ENCODE data around the gene DTYMK. TPM values are rescaled to one million over a fixed set of nuclear protein-coding genes. Genes with fewer than 3 reads are reported as not detected.
"Not testable (repeated sequence)": the region's sequence is repeated elsewhere in the genome, so short reads cannot be mapped to it uniquely, and the experiment has no call there.

Gene DTYMK, protein sequence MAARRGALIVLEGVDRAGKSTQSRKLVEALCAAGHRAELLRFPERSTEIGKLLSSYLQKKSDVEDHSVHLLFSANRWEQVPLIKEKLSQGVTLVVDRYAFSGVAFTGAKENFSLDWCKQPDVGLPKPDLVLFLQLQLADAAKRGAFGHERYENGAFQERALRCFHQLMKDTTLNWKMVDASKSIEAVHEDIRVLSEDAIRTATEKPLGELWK
- 26.3 and 33.4 TPM in 2 replicates for total RNA-seq

DNA sequence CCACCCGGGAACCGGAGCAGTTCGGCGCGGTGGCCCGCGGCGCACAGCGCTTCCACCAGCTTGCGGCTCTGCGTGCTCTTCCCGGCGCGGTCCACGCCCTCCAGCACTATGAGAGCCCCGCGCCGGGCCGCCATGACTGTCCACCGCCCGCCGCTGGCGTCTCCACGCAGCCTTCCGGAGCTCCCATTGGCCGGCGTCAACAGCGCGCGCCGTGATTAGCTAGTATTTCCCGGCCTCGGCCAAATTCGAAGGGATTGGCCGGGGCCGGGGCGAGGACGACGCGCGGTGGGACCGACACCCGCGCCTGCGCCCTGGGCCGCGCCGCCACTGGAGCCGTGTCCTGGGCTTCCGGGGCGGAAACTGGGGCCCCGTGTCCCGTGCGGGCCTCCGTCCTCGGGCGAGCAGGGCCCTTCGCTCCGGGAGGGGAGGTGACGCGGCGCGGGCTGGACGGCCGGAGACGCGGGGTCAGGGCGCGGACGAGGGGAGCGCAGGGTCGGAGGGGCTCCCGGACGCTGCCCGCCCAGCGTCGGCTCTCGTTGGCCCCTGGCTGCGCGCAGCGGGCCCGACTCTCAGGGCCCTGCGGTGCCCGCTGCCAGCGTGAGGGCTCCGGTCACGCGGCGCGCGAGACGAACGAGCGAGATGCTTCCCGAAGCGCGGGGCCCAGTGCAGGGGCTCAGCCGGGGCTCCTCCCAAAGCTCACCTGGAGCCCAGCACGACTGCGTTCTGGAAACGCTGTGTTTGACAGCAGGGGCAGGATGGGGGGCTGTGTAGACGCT, at the start of gene DTYMK:
TSS of gene DTYMK (minus strand) at position 166 of the 776 bp plus-strand sequence. CDS start at position 134, 32 bp downstream.
- peak; percentile 42 for DNase-seq (ENCODE audit: extremely low read depth, low read depth, low spot score)

DNA sequence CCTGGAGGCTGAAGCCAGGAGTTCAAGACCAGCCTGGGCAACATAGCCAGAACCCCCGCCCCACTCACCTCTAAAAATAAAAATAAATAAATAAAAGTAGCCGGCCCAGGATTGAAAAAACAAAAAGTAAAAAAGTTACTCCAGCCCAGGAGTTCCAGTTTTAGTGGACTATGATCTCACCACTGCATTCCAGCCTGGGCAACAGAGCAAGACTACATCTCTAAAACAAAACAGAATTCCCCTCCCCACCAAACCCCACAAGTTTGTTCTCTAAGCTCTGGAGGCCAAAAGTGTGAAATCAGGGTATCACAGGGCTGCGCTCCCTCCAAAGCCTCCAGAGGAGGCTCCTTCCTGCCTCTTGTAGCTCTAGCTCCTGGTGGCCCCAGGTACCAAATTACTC, 49.5 kb upstream of the DTYMK start:
- DNase-seq (ENCODE audit: extremely low read depth, low read depth, low spot score): no peak

DNA sequence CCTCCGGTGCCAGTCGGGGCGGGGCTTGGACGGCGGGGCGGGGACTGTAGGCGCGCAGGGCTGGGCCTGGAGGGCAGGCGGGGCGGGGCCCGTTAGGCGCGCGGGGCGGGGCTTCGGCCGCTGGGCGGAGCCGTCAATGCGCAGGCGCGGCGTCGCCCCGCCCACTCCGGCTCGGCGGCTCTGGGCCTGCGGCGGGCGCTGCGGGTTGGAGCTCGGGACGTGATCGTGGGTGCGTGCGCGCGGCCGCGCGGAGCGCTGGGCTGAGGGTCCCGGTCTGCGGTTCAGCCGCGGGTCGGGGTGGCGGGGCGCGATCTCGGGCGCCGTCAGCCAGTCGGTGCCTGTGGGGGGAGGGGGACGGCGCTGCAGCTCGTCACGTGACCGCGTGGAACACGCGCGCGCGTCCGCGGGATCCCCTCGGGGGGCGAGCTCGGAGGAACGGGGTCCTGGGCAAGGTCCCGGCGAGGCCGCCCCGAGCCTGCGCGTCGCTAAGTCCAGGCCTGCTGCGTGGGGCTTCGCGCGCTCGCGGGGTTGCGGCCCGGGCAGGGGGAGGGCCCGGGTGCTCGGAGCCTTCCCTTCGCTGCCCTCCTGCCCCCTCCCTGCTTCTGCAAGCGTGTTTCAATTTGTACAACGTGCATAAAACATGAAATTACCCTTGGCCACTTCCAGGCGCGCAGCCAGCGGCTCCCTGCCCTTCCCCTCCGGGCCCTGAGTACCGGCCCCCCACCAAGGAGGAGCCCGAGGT, 48.0 kb upstream of the DTYMK start, which contains the start of gene D2HGDH:
TSS of gene D2HGDH (plus strand) at position 164 of the 742 bp plus-strand sequence. CDS start 595 bp downstream, outside the sequence.
- no peak for DNase-seq (ENCODE audit: extremely low read depth, low read depth, low spot score)

DNA sequence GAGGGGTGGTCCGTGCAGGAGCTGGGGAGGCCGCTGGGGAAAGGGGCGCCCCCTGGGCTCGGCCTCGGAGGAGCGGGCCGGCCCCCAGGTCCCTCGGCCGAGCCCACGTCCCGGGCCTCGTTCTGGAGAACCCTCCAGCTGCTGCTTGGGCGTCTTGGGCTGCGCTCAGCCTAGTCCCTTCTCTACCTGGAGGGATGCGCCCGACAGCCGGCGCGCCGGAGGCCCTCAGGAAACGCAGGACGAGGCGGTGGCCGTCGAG, 47.5 kb upstream of the DTYMK start:
- DNase-seq (ENCODE audit: extremely low read depth, low read depth, low spot score): no peak

DNA sequence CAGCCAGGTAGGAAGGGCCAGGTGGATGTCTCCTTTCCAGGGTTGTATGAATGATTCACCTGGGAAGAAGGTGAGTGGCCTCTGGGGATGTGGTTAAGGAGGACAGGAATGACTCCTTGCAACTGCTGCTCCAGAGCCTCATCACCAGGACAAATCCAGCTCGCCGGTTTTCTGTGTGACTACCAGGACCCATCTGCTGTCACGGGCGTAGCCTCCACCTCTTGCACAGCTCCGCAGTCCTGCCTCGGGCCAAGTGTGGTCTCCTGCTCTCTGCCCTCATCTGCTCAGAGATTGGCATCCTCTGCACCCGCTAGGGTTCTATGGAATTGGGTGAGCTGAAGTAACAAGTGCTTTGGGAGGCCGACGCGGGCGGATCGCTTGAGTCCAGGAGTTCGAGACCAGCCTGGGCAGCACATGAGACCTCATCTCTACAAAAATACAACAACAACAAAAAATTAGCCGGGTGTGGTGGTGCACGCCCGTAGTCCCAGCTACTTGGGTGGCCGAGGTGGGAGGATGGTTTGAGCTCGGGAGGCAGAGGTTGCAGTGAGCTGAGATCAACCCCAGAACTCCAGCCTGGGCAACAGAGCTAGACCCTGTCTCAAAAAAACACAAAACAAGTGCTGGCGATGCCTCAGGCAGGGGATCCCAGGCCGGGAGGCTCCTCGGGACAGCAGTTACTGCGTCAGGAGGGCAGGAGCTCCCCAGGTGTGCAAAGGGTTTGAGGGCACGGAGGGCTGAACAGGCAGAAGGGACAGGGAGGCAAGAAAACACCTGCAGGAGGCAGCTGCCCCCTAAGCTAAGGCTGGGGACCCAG, 47.0 kb upstream of the DTYMK start:
- no peak for DNase-seq (ENCODE audit: extremely low read depth, low read depth, low spot score)

DNA sequence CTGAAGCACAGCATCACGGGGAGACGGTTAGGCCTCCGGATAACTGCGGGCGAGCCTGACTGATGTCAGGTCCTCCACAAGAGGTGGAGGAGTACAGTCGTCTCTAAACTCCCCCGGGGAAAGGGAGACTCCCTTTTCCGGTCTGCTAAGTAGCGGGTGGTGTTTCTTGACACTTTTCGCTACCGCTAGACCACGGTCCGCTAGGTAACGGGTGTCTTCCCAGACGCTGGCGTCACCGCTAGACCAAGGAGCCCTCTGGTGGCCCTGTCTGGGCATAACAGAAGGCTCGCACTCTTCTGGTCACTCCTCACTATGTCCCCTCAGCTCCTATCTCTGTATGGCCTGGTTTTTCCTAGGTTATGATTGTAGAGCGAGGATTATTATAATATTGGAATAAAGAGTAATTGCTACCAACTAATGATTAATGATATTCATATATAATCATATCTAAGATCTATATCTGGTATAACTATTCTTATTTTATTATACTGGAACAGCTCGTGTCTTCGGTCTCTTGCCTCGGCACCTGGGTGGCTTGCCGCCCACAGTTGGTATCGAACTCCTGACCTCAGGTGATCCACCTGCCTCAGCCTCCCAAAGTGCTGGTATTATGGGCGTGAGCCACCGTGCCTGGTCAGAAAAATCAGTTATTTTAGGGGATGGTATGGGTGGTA, 46.0 kb upstream of the DTYMK start:
- DNase-seq (ENCODE audit: extremely low read depth, low read depth, low spot score): not testable (repeated sequence)

DNA sequence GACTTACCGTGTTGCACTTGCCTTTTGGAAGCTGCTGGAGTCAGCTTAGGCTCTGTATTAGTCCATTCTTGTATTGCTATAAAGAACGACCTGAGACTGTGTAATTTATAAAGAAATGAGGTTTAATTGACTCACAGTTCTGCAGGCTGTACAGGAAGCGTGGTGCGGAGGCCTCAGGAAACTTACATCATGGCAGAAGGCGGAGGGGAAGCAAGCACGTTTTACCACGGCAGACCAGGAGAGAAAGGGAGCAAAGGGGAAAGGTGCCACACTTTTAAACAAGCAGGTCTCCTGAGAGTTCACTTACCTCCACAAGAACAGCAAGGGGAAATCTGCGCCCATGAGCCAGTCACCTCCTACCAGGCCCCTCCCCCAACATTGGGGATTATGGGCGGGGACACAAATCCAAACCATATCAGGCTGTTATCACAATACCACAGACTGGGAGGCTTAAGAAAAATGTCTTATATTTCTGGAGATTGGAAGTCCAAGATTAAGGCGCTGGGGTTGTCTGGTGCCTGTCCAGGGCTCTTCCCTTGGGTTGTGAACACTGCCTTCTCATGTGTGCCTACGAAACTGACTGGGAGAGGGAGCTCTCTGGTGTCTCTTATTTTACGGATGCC, 44.2 kb upstream of the DTYMK start:
- no peak for DNase-seq (ENCODE audit: extremely low read depth, low read depth, low spot score)

DNA sequence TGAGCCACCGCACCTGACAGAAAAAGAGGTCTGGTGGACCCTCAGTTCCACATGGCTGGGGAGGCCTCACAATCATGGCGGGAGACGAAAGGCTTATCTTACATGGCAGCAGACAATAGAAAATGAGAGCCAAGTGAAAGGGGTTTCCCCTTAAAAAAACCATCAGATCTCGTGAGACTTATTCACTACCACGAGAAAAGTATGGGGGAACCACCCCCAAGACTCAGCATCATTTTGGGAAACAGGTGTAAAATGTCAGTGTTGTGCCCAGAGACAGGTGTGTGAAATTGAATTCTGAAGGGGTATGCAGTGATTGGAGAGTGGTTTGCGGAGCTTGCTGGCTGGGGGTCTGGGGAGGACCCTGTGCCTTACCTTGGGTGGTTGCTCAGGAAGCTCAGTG, 43.3 kb upstream of the DTYMK start:
- DNase-seq (ENCODE audit: extremely low read depth, low read depth, low spot score): no peak

DNA sequence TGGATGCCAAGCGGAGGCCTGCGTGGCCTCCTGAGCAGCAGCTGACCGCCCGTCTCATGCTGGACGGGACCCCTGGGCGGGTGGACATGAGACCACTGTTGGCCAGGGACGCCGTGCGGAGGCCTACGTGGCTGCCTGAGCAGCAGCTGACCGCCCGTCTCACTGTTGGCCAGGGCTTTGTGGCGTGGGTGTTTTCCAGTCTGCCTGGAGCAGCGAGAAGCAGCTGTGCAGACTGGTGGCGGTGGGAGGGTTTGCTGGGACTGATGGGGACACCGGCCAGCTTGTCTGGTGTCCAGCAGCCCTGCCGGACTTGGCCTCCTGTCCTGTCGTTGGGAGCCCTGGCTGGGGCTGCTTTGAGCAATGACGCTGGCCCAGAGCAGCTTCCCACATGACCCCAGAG, 42.0 kb upstream of the DTYMK start:
- DNase-seq (ENCODE audit: extremely low read depth, low read depth, low spot score): no peak

DNA sequence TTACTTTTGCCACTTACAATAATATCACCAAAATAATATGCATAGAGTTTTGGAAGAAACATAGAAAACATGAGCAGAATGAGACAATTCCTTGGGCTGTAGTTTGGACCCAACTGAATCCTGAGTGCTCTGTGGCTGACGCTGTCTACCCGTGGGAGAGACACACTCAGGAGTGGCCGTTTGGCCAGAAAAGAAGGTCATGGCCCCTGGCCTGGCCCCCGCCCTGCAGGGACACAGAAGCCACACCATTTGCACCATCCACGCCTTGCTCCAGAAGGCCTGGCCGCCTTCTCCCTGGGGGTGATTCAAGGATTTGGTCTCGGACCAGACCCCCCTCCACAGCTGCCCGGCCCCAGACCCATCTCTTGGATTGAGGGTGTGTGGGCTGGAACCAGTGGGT, 41.4 kb upstream of the DTYMK start:
- no peak for DNase-seq (ENCODE audit: extremely low read depth, low read depth, low spot score)

DNA sequence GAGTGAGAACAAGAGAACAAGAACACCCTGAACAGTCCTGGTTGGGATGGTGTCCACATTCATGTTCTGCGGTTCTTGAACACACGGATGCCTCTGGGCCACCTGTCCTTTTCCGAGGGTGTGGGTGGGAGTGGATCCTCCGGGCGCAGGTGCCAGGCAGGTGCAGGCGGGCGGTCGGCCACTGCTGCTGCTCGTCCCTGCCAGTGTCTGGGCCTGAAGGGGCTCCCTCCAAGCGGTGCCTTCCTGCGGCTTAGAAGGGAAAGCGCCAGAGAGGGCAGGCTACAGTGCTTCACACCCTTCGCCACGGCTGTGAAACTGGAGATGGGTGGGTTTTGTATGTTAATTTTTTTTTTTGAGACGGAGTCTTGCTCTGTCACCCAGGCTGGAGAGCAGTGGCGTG, 39.8 kb upstream of the DTYMK start:
- DNase-seq (ENCODE audit: extremely low read depth, low read depth, low spot score): no peak

DNA sequence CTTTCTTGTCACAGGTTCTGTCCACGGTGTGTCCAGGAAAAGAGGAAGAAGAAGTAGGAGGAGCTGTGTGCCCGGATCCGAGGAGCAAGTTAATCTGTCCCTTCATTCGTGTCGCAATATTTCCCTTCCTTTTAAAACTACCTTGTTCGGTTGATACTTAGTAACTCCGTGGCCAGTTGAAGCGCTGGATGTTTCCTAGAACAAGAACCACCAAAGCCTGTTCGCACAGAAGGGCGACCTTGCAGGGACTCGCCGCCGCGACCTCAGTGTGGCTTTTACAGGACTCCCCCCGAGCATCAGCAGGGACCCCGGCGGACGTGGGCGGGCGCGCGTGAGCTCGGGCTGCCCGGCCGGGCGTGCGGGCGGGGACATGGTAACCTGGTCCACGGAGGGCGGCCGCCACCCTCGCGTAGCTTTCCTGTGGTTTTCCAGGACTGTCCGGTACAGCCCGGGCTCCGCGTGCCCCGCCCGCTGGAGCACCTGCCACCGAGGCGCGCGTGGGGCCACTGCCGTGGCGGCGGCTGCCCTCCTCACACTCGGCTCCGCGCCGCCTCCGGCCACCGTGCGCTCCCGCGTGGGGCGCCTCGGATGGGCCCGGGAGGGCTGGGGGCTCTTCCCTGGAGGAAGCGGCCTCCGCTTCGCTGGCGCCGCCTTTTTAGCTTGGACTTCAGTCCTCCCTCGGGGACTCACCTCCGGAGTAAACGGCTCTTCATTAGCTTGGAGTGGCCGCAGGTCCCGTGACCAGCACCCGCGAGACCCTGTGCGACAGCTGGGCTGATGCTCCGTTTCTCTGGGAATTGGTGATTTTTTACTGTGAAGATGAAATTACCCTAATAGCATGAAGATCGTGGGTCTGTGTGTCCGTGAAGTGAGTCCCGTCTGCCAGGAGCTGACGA, 38.6 kb upstream of the DTYMK start:
- DNase-seq (ENCODE audit: extremely low read depth, low read depth, low spot score): no peak

DNA sequence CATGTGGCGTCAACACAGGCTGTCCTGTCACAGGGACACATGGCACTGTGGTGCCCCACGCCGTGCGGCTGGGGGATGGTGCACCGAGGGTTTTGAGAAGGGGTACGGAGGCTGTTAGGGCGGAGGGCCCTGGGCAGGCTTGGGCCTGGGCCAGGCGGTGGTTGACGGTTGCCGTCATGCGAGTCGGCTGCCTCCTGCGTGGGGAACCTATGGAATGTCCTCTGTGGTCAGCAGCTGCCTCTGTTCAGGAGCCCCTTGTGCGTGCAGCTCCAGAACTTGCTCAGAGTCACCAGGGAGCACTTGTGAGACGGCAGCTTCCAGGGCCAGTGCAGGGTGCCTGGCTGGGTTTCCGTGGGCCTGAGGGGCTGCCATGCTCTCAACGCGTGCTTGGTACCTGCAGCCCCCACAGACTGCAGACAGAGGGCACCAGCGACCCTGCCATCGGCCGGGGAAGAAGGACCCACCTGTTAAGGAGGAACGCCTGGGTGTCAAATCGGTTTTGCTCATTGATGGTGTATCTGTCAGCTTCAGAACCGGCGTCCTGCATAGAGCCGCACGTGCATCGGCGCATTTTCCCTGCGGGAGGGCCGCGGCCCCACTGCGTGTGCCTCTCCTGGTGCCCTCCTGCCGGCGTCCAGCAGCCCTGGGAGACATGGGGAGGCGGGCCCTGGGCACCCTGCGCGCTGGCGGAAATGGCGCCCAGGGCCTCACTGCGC, 37.8 kb upstream of the DTYMK start:
- no peak for DNase-seq (ENCODE audit: extremely low read depth, low read depth, low spot score)

DNA sequence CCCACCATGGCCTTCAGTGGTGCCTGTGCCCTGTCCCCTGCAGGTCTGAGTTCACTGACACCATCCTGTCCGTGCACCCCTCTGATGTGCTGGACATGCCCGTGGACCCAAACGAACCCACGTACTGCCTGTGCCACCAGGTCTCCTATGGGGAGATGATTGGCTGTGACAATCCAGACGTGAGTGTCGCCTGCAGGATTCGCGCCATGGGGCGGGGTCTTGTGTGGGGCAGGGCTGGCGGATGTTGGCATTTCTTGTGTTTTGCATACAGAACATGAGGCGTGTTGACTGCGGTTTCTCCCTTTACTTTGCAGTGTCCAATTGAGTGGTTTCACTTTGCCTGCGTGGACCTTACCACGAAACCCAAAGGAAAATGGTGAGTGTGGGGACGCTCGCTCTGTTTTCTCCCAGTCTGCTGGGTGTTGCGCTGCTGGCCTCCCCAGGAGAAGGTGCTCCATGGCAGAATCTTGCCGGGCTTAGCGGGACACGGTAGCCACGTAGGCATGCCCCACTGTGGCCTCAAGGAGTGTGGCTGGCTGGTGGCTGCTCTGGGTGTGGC, 36.4 kb upstream of the DTYMK start:
- no peak for DNase-seq (ENCODE audit: extremely low read depth, low read depth, low spot score)

DNA sequence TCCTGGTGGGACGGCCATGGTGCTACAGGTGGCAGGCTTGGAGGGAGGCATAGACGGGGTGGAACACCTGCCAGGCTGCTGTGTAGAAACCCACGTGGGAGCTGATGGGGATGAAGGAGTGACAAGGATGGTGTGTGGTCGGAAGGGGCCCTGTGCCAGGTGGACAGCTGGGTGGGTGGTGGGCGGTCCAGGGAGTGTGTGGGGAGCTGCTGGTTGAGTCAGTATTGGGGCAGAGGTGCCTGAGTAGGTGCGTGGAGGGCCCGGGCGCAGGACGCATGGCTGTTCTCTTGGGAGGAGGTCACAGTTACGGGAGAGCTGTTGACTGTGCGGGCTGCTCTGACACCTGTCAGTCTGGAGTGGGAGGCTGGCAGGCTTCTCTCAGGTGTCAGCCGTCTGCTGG, 35.2 kb upstream of the DTYMK start:
- no peak for DNase-seq (ENCODE audit: extremely low read depth, low read depth, low spot score)

DNA sequence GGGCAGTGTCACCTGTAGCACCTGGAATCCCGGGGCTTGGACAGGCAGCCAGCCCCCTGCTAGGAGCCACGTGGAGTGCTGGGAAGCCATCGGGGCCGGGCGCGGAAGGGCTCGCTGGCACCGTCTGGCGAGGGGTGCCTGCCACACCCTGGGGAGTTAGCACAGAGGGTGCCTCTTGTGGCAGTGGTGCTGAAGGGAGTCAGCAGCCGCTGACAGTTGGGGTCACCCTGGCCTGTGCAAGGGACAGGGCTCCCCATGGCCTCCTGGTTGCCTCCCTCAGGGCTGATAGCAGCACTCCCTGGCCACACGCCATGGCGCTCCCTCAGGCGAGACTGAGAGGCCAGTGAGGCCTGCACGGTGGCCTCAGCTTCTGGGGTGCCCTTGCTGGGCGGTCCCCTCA, 33.9 kb upstream of the DTYMK start:
- DNase-seq (ENCODE audit: extremely low read depth, low read depth, low spot score): no peak

DNA sequence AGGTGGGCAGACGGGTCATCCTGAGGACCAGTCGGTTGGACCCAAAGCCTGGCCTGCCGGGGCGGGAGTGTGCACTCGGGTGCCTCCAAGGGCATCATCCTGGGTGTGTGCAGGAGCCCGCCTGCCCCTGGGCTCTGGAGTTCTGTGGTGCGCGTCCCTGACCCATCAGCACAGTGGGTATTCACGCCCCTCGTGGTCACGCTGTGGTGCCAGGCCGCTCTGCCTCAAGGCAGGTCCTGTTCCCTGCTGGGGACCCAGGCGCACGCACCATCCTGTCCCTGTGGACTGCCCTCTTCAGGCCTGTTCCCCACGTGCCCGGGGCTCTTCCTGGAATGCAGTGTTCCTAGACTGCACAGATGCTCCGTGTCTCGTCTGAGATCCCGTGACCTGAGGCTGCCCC, 33.5 kb upstream of the DTYMK start:
- no peak for DNase-seq (ENCODE audit: extremely low read depth, low read depth, low spot score)

DNA sequence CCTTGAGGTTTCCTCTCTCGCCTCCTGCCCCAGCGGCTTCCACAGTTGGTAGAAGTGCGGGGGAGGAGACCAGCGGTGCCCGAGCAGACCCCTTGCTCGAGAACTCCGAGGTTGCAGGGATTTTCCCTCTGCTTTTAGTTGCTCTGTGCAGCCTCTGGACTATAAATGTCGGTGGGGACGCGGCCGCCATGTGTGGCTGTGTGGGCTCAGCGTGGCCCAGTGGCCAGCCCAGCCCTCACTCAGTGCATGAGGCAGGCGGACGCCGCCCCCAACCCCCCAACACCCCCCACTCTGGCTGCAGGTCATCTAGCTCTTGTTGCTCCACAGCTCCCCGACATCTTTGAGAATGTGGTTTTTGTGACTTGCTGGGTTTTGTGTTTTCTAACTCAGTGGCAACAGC, 32.5 kb upstream of the DTYMK start:
- DNase-seq (ENCODE audit: extremely low read depth, low read depth, low spot score): no peak
